ENCODE data around the gene REM2. TPM values are rescaled to one million over a fixed set of nuclear protein-coding genes. Genes with fewer than 3 reads are reported as not detected.

Gene REM2
- total RNA-seq, 1 experiment from 2014 or later = 1.2 TPM

- Histone ChIP-seq H2BK120ac (ENCODE audit: low read depth, low read length, poor library complexity, severe bottlenecking) (no peak overlapping the region), H4K91ac (ENCODE audit: insufficient read length, low read depth, low read length) (no peak overlapping the region), H3K9me3 (ENCODE audit: control insufficient read depth, low read depth, low read length) (no peaks in the 10 kb centered on the region), H2AFZ (ENCODE audit: low read length) (no peak overlapping the region), H3K56ac (ENCODE audit: insufficient read length, low read depth, low read length) (no peak overlapping the region), H2BK20ac (ENCODE audit: low read depth, low read length, poor library complexity, severe bottlenecking) (no peak overlapping the region), H3K4me2 (ENCODE audit: insufficient read depth, insufficient read length, low read length) (peak overlapping the region; percentile 73), H4K5ac (ENCODE audit: insufficient read length, low read depth, low read length) (no peak overlapping the region), H4K20me1 (ENCODE audit: control insufficient read depth, insufficient read depth, insufficient read length) (no peaks in the 10 kb centered on the region), H4K8ac (replicated peaks; ENCODE audit: insufficient read length, low read depth, low read length) (no peak overlapping the region), H2BK5ac (ENCODE audit: insufficient read length, low read length) (no peak overlapping the region), H3K79me2 (ENCODE audit: insufficient read depth, low read length) (no peaks in the 10 kb centered on the region), H3K23me2 (ENCODE audit: insufficient read length, low read depth, low read length, poor library complexity, severe bottlenecking) (peaks cover 10% of the 10 kb centered on the region), H3K27me3 (ENCODE audit: insufficient read depth, low read length) (peaks cover 3% of the 10 kb centered on the region; the same call in 1 of the 2 replicates), H3K27ac (ENCODE audit: insufficient read length, low read depth, low read length) (no peak overlapping the region), H2BK15ac (ENCODE audit: low read depth, low read length) (no peak overlapping the region), H2BK12ac (ENCODE audit: insufficient read length, low read depth, low read length) (no peak overlapping the region), H3T11ph (ENCODE audit: low read length) (no peak overlapping the region), H3K79me1 (ENCODE audit: insufficient read depth, low read depth, low read length, poor library complexity, severe bottlenecking) (no peaks in the 10 kb centered on the region), H3K9ac (ENCODE audit: extremely low read depth, insufficient read length, low read length) (no peak overlapping the region), H3K23ac (ENCODE audit: insufficient read length, low read depth, low read length) (no peak overlapping the region), H3K4ac (ENCODE audit: low read depth, low read length) (no peak overlapping the region), H2AK5ac (ENCODE audit: insufficient read length, low read length) (no peak overlapping the region), H3K18ac (ENCODE audit: insufficient read length, low read depth, low read length) (no peak overlapping the region), H3K4me1 (ENCODE audit: insufficient read depth, low read length) (no peaks in the 10 kb centered on the region; the same call in 1 of the 2 replicates), H3K14ac (ENCODE audit: insufficient read depth, low read length) (no peak overlapping the region)
- DNase-seq = no peak
- H3K4me1 Mint-ChIP-seq = peaks cover 22 to 32% of the 10 kb centered on the region in 2 experiments
- H3K4me3 Mint-ChIP-seq = peak overlapping the region; percentile 87 to 93; a peak in 4 of 5 replicates
- H3K27ac Mint-ChIP-seq = no peak overlapping the region
- H3K27me3 Mint-ChIP-seq (ENCODE audit: low read depth) = peaks cover 33% of the 10 kb centered on the region
- no peaks in the 10 kb centered on the region; a peak in 1 of 5 replicates for H3K9me3 Mint-ChIP-seq
- TF ChIP-seq, protein P1, sequence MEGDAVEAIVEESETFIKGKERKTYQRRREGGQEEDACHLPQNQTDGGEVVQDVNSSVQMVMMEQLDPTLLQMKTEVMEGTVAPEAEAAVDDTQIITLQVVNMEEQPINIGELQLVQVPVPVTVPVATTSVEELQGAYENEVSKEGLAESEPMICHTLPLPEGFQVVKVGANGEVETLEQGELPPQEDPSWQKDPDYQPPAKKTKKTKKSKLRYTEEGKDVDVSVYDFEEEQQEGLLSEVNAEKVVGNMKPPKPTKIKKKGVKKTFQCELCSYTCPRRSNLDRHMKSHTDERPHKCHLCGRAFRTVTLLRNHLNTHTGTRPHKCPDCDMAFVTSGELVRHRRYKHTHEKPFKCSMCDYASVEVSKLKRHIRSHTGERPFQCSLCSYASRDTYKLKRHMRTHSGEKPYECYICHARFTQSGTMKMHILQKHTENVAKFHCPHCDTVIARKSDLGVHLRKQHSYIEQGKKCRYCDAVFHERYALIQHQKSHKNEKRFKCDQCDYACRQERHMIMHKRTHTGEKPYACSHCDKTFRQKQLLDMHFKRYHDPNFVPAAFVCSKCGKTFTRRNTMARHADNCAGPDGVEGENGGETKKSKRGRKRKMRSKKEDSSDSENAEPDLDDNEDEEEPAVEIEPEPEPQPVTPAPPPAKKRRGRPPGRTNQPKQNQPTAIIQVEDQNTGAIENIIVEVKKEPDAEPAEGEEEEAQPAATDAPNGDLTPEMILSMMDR (conservative IDR thresholded peaks at IDR 0.05) = no peak
- WGBS (ENCODE audit: extremely low coverage, insufficient read length, low lambda C conversion rate) = no CpG with 5 or more reads among the region's 5 CpGs
- H3K36me3 Mint-ChIP-seq (ENCODE audit: insufficient read depth in 1 of 3, low read depth in 3 of 3) = peaks cover 0 to 11% (median 6%) of the 10 kb centered on the region in 3 experiments; a peak in 3 of 7 replicates
Observed at GRCh38 chr14:22887990-22888378, 5.0 kb downstream of the REM2 start.
